Ishikawa (cell line): Measurements from ENCODE around the gene FAM24B.

Experiments used
- CEBPB ChIP-seq: IDR thresholded peaks from 2 replicates; pipeline ENCODE4 v1.6.1; 2012
- CREB1 ChIP-seq: IDR thresholded peaks from 2 replicates; pipeline ENCODE4 v1.6.1; 2012; ENCODE audit warnings: low read depth
- EGR1 ChIP-seq: IDR thresholded peaks from 2 replicates; pipeline ENCODE4 v1.6.1; 2012
- EP300 ChIP-seq: IDR thresholded peaks from 2 replicates; pipeline ENCODE4 v1.6.1; 2012; ENCODE audit warnings: borderline replicate concordance
- FOXM1 ChIP-seq: IDR thresholded peaks from 2 replicates; pipeline ENCODE4 v1.6.1; 2012; ENCODE audit warnings: low read depth, borderline replicate concordance
- MAX ChIP-seq: IDR thresholded peaks from 2 replicates; pipeline ENCODE4 v1.6.1; 2012
- NFIC ChIP-seq: IDR thresholded peaks from 2 replicates; pipeline ENCODE4 v1.6.1; 2012
- RAD21 ChIP-seq: IDR thresholded peaks from 2 replicates; pipeline ENCODE4 v1.6.1; 2012; ENCODE audit warnings: low read depth
- REST ChIP-seq: IDR thresholded peaks from 2 replicates; pipeline ENCODE4 v1.6.1; 2012; ENCODE audit warnings: low read depth, mild to moderate bottlenecking
- TAF1 ChIP-seq: IDR thresholded peaks from 2 replicates; pipeline ENCODE4 v1.6.1; 2012; ENCODE audit warnings: low read depth, mild to moderate bottlenecking
- TCF12 ChIP-seq: IDR thresholded peaks from 2 replicates; pipeline ENCODE4 v1.6.1; 2012; ENCODE audit warnings: low read depth
- TEAD4 ChIP-seq: IDR thresholded peaks from 2 replicates; pipeline ENCODE4 v1.6.1; 2012
- USF1 ChIP-seq: IDR thresholded peaks from 2 replicates; pipeline ENCODE4 v1.6.1; 2012
- YY1 ChIP-seq: IDR thresholded peaks from 2 replicates; pipeline ENCODE4 v1.6.1; 2012; ENCODE audit warnings: low read depth
- ZBTB7A ChIP-seq: IDR thresholded peaks from 2 replicates; pipeline ENCODE4 v1.6.1; 2012; ENCODE audit warnings: low read depth

Gene FAM24B

GRCh38 chr10:122835908-122836307 lies 43.5 kb downstream of the FAM24B start:
- TF ChIP-seq RAD21 (no peak), REST (no peak), USF1 (no peak), EGR1 (no peak), ZBTB7A (no peak), TCF12 (no peak), EP300 (no peak), YY1 (no peak), CEBPB (no peak), FOXM1 (no peak)

GRCh38 chr10:122830965-122831353 lies 48.4 kb downstream of the FAM24B start:
- TF ChIP-seq NFIC: no peak

- TF ChIP-seq TCF12 (no peak), EP300 (no peak), ZBTB7A (no peak), RAD21 (no peak), YY1 (no peak), CEBPB (no peak), CREB1 (no peak), USF1 (no peak), FOXM1 (no peak), EGR1 (no peak), MAX (no peak), TAF1 (no peak)
Observed at GRCh38 chr10:122830273-122830964, 49.0 kb downstream of the FAM24B start.

GRCh38 chr10:122829454-122829853 lies 49.9 kb downstream of the FAM24B start:
- TF ChIP-seq FOXM1 (no peak), USF1 (no peak), EP300 (no peak), EGR1 (no peak), REST (no peak), CREB1 (no peak), CEBPB (no peak), ZBTB7A (no peak), RAD21 (no peak)

- no peak for TF ChIP-seq TAF1
- no peak for TF ChIP-seq EGR1
- TF ChIP-seq CREB1: no peak
- TF ChIP-seq NFIC: no peak
- TF ChIP-seq YY1: no peak
- no peak for TF ChIP-seq FOXM1
- TF ChIP-seq TCF12: no peak
- no peak for TF ChIP-seq TEAD4
- TF ChIP-seq CEBPB: no peak
- TF ChIP-seq ZBTB7A: no peak
- TF ChIP-seq USF1: no peak
- TF ChIP-seq REST: no peak
- TF ChIP-seq MAX: no peak
- no peak for TF ChIP-seq RAD21
- no peak for TF ChIP-seq EP300
Observed at GRCh38 chr10:122828716-122829255, 50.6 kb downstream of the FAM24B start.
